CD8-positive, alpha-beta memory T cell (primary cell): ENCODE results near the gene DCBLD1. TPM values are rescaled to one million over a fixed set of nuclear protein-coding genes. Genes with fewer than 3 reads are reported as not detected.

Experiments used
- CTCF ChIA-PET: fragments of 350-600 bp; sonication (Branson Sonifier 250); formaldehyde crosslinking; loops from one replicate; lab custom pipeline; 2021; ENCODE audit warnings: antibody characterized with exemption; lab: Charles Lee
- POLR2A ChIA-PET: fragments of 350-600 bp; sonication (Branson Sonifier 250); formaldehyde crosslinking; loops from one replicate; lab custom pipeline; 2021; ENCODE audit warnings: antibody characterized with exemption; lab: Charles Lee
- DNase-seq, 5 donors: peaks; one replicate each; pipeline versions ENCODE4 v3.0.0 to v3.0.0-alpha.2; 2020 to 2022; ENCODE audit warnings: mixed read lengths in 1 of 5
- H3K27ac ChIP-seq: one replicate; pipeline ENCODE4 v1.7.0; 2013; ENCODE audit warnings: low read depth, mild to moderate bottlenecking, low read length, moderate library complexity
- H3K27me3 ChIP-seq: 2 replicates; pipeline ENCODE4 v1.7.0; 2013; ENCODE audit warnings: low read length, mild to moderate bottlenecking; ENCODE audit not compliant: insufficient read depth, poor library complexity, severe bottlenecking
- H3K36me3 ChIP-seq: 2 replicates; pipeline ENCODE4 v1.7.0; 2013; ENCODE audit warnings: mild to moderate bottlenecking, low read length, moderate library complexity; ENCODE audit not compliant: insufficient read depth
- H3K4me1 ChIP-seq: 2 replicates; pipeline ENCODE4 v1.7.0; 2013; ENCODE audit warnings: mild to moderate bottlenecking, low read length, moderate library complexity; ENCODE audit not compliant: insufficient read depth
- H3K4me3 ChIP-seq: 2 replicates; pipeline ENCODE4 v1.7.0; 2013; ENCODE audit warnings: mild to moderate bottlenecking, low read length
- H3K9me3 ChIP-seq: 2 replicates; pipeline ENCODE4 v1.7.0; 2013; ENCODE audit warnings: mild to moderate bottlenecking, low read length
- H3K27ac Mint-ChIP-seq, 8 donors: one replicate each; pipeline ENCODE4 v1.8.0; 2020 to 2021; ENCODE audit warnings: mixed read lengths in 8 of 8, mild to moderate bottlenecking in 6 of 8, inconsistent platforms in 3 of 8, moderate library complexity in 3 of 8
- H3K27me3 Mint-ChIP-seq, 2 donors: one replicate each; pipeline ENCODE4 v1.8.0; 2020 to 2021; ENCODE audit warnings: mixed read lengths in 2 of 2, mild to moderate bottlenecking in 1 of 2, moderate library complexity in 1 of 2
- H3K36me3 Mint-ChIP-seq, 3 donors: one replicate each; pipeline ENCODE4 v1.8.0; 2020 to 2021; ENCODE audit warnings: mixed read lengths in 3 of 3, inconsistent platforms in 1 of 3, mild to moderate bottlenecking in 1 of 3
- H3K4me1 Mint-ChIP-seq, 3 donors: one replicate each; pipeline ENCODE4 v1.8.0; 2020 to 2021; ENCODE audit warnings: mixed read lengths in 3 of 3, inconsistent platforms in 1 of 3, mild to moderate bottlenecking in 1 of 3
- H3K4me3 Mint-ChIP-seq, 7 donors: one replicate each; pipeline ENCODE4 v1.8.0; 2020 to 2021; ENCODE audit warnings: mixed read lengths in 7 of 7, mild to moderate bottlenecking in 6 of 7, moderate library complexity in 4 of 7, inconsistent platforms in 2 of 7
- H3K9me3 Mint-ChIP-seq, 5 donors: one replicate each; pipeline ENCODE4 v1.8.0; 2020 to 2022; ENCODE audit warnings: mixed read lengths in 5 of 5, mild to moderate bottlenecking in 3 of 5, moderate library complexity in 2 of 5, inconsistent platforms in 1 of 5
- polyA plus RNA-seq: library from polyadenylated mRNA; unstranded; fragments of 300-500 nt; fragmentation: Illumina TruSeq; gene quantifications from one replicate; pipeline ENCODE4 v1.2.3, GENCODE V29; 2021
- total RNA-seq, 2 experiments: library from RNA; stranded (reverse); gene quantifications; one replicate each; pipeline ENCODE4 v1.2.3, GENCODE V29; 2021

Gene DCBLD1
- total and polyA plus RNA-seq, 3 experiments from 2014 or later, result 3.3 to 4.8 (median 4.1) TPM

DNA sequence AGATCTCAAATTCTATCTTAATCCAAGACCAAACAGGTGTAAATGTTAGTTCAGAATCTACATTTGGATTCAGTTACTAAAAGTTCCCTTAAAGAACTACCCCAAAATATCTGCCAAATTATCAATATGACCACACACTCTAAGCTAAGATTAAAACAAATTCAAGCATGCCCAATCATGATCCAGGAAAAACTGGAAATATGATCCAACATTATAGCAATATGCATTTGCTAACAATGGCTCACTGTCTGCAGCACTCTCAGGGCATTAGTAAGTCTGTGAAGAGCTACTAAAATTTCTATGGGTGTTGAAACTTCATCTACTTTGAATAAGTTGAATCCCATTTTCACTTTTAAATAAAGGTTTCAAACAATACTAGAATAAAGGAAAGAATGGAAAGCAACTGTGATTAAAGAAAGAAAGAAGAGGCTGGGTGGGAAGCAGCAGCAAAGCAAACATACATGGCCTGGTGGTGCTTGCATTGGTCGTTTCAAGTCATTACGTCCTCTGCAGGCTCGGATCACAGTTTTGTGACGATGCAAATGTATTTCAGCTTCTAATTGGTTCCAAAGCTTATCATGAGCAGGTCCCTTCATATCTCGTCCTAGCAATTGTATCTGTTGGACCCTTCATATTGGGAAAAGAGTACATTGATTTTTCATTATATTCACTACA lies 90.7 kb downstream of the DCBLD1 start:
- CTCF ChIA-PET, result no interaction called here

DNA sequence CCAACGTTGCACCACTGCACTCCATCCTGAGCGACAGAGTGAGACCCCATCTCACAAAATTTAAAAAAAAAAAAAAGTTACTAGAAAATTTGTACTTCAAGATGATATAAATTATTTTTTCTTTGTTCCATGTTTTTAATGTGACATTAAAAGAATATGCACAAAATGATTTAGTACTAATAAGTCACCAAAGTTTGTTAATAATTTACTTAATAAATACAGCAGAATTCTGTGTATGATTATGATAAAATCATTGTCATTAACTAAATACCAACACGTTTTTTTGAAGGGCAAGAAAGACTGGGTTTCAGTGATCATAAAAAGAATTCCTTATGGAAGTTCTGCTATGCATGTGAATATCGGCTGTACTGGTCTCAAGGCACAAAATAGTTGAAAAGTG lies 91.7 kb downstream of the DCBLD1 start:
- peaks cover 8 to 14% (median 11%) of the 10 kb centered on the region in 3 donors for H3K4me1 Mint-ChIP-seq
- H3K9me3 Mint-ChIP-seq, result no peaks in the 10 kb centered on the region
- no peaks in the 10 kb centered on the region for H3K27me3 Mint-ChIP-seq
- ChIA-PET CTCF (no interaction called here), POLR2A (no interaction called here)
- DNase-seq, result no peak
- H3K36me3 ChIP-seq, result peaks cover 10% of the 10 kb centered on the region
- no peaks in the 10 kb centered on the region for H3K9me3 ChIP-seq
- H3K4me3 ChIP-seq, result no peak overlapping the region
- no peak overlapping the region for H3K27ac ChIP-seq
- H3K27me3 ChIP-seq, result no peaks in the 10 kb centered on the region
- no peak overlapping the region for H3K4me3 Mint-ChIP-seq
- peaks cover 0 to 61% (median 23%) of the 10 kb centered on the region in 3 donors for H3K36me3 Mint-ChIP-seq
- no peaks in the 10 kb centered on the region for H3K4me1 ChIP-seq
- H3K27ac Mint-ChIP-seq, result no peak overlapping the region

More for the DNA sequence above, 90.7 kb downstream of the DCBLD1 start:
- DNase-seq, result no peak
- no peak overlapping the region for H3K4me3 ChIP-seq
- no peaks in the 10 kb centered on the region for H3K4me1 ChIP-seq
- Mint-ChIP-seq H3K36me3 (peaks cover 0 to 65% (median 26%) of the 10 kb centered on the region in 3 donors), H3K4me3 (no peak overlapping the region), H3K4me1 (peaks cover 3 to 10% (median 8%) of the 10 kb centered on the region in 3 donors), H3K27me3 (no peaks in the 10 kb centered on the region), H3K9me3 (no peaks in the 10 kb centered on the region), H3K27ac (no peak overlapping the region)
- no peak overlapping the region for H3K27ac ChIP-seq
- no peaks in the 10 kb centered on the region for H3K9me3 ChIP-seq
- H3K36me3 ChIP-seq, result peaks cover 20% of the 10 kb centered on the region
- no peaks in the 10 kb centered on the region for H3K27me3 ChIP-seq
- POLR2A ChIA-PET, result no interaction called here

DNA sequence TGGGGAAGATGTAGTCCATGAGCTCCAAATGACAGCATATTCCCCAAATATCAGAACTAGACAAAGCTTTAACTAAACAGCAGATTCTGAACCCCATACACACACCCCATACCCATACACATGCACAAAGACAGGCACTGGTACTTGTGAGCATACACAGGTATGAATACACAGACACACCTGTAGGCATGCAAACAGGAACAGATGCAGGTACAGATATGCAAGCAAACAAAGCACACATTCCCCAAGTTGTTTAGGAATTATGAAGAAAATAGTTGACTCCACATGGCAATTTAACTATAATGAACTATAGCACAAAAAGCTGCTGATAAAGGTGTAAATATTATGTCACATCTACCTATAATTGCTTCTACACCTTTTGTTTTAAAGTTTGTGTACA lies 103.2 kb downstream of the DCBLD1 start:
- CTCF ChIA-PET, result interaction anchor here (2.9 kb wide), 1 partner anchor 17 kb away, joined by 9 read pairs; the partner anchor contains the start of gene GOPC

GRCh38 chr6:117590447-117590846 lies 108.0 kb downstream of the DCBLD1 start:
- Histone ChIP-seq H3K36me3 (no peaks in the 10 kb centered on the region), H3K9me3 (no peaks in the 10 kb centered on the region), H3K4me3 (no peak overlapping the region), H3K27ac (no peak overlapping the region), H3K27me3 (no peaks in the 10 kb centered on the region), H3K4me1 (peaks cover 4% of the 10 kb centered on the region)
- Mint-ChIP-seq H3K27ac (no peak overlapping the region), H3K9me3 (no peaks in the 10 kb centered on the region), H3K4me3 (no peak overlapping the region), H3K36me3 (peaks cover 0 to 18% (median 12%) of the 10 kb centered on the region in 3 donors), H3K4me1 (peaks cover 22 to 41% (median 33%) of the 10 kb centered on the region in 3 donors), H3K27me3 (no peaks in the 10 kb centered on the region)
- DNase-seq, result no peak
- ChIA-PET CTCF (no interaction called here), POLR2A (no interaction called here)

More for the DNA sequence above, 103.2 kb downstream of the DCBLD1 start:
- Histone ChIP-seq H3K4me1 (no peaks in the 10 kb centered on the region), H3K36me3 (no peaks in the 10 kb centered on the region), H3K4me3 (no peak overlapping the region), H3K27ac (no peak overlapping the region), H3K9me3 (no peaks in the 10 kb centered on the region), H3K27me3 (no peaks in the 10 kb centered on the region)
- peaks cover 43 to 74% (median 68%) of the 10 kb centered on the region in 3 donors for H3K4me1 Mint-ChIP-seq
- H3K36me3 Mint-ChIP-seq, result peaks cover 0 to 26% (median 22%) of the 10 kb centered on the region in 3 donors
- H3K27ac Mint-ChIP-seq, result peak overlapping the region in 3 of 8 donors; percentile 17 to 45 (median 38)
- DNase-seq, result no peak
- H3K9me3 Mint-ChIP-seq, result no peaks in the 10 kb centered on the region
- POLR2A ChIA-PET, result no interaction called here
- H3K27me3 Mint-ChIP-seq, result no peaks in the 10 kb centered on the region
- peak overlapping the region in 1 of 7 donors; percentile 9 for H3K4me3 Mint-ChIP-seq

- Histone ChIP-seq H3K9me3 (no peaks in the 10 kb centered on the region), H3K4me3 (no peak overlapping the region), H3K36me3 (no peaks in the 10 kb centered on the region), H3K27ac (no peak overlapping the region), H3K27me3 (no peaks in the 10 kb centered on the region), H3K4me1 (peaks cover 4% of the 10 kb centered on the region)
- no peak for DNase-seq
- peak overlapping the region in 2 of 8 donors; percentile 6 to 7 for H3K27ac Mint-ChIP-seq
- POLR2A ChIA-PET, result no interaction called here
- no peaks in the 10 kb centered on the region for H3K9me3 Mint-ChIP-seq
- H3K36me3 Mint-ChIP-seq, result peaks cover 0 to 24% (median 17%) of the 10 kb centered on the region in 3 donors
- CTCF ChIA-PET, result no interaction called here
- peaks cover 21 to 33% (median 26%) of the 10 kb centered on the region in 3 donors for H3K4me1 Mint-ChIP-seq
- H3K4me3 Mint-ChIP-seq, result no peak overlapping the region
- H3K27me3 Mint-ChIP-seq, result no peaks in the 10 kb centered on the region
Measured at GRCh38 chr6:117591405-117591804, 108.9 kb downstream of the DCBLD1 start.

DNA sequence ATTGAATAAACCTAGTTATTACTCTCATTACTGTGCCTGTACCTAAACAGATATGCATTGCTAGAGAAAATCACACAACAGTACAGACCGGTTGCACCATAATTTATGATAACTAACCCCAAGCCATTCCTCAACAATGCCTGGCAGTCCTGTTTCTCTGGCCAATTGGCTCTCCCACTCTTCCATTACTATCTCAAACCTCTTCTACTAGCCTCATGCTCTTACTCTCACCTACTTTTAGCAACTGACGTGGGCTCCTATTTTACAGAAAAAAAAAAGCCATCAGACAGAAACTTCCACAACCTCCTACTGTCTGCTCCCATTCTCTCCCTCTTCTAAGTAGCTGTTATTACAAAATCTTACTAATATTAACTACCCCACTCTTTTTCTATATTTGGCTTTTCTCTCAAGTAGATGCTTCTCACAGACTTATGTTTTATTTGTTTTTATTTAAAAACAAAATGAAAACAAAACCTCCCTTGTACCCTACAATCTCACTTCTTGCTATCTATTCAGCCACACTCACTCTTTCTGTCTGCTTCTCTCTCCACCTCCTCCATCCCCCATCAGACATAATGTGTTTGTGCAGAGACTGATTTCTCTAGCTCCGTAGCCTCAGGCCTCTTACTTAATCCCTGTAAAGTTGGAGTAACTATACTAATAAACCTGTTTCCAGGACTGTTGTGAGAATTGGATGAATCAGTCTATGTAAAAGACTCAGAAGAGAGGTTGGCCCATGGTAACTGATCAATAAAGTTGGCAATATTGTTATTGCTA lies 110.7 kb downstream of the DCBLD1 start:
- H3K36me3 ChIP-seq, result no peaks in the 10 kb centered on the region
- Mint-ChIP-seq H3K9me3 (no peaks in the 10 kb centered on the region), H3K4me3 (no peak overlapping the region), H3K4me1 (peaks cover 21 to 29% (median 24%) of the 10 kb centered on the region in 3 donors), H3K27ac (no peak overlapping the region), H3K27me3 (no peaks in the 10 kb centered on the region), H3K36me3 (peaks cover 5 to 38% (median 21%) of the 10 kb centered on the region in 3 donors)
- H3K27me3 ChIP-seq, result no peaks in the 10 kb centered on the region
- ChIA-PET CTCF (no interaction called here), POLR2A (no interaction called here)
- H3K4me1 ChIP-seq, result peaks cover 4% of the 10 kb centered on the region
- H3K4me3 ChIP-seq, result no peak overlapping the region
- no peak for DNase-seq
- no peaks in the 10 kb centered on the region for H3K9me3 ChIP-seq
- H3K27ac ChIP-seq, result no peak overlapping the region

DNA sequence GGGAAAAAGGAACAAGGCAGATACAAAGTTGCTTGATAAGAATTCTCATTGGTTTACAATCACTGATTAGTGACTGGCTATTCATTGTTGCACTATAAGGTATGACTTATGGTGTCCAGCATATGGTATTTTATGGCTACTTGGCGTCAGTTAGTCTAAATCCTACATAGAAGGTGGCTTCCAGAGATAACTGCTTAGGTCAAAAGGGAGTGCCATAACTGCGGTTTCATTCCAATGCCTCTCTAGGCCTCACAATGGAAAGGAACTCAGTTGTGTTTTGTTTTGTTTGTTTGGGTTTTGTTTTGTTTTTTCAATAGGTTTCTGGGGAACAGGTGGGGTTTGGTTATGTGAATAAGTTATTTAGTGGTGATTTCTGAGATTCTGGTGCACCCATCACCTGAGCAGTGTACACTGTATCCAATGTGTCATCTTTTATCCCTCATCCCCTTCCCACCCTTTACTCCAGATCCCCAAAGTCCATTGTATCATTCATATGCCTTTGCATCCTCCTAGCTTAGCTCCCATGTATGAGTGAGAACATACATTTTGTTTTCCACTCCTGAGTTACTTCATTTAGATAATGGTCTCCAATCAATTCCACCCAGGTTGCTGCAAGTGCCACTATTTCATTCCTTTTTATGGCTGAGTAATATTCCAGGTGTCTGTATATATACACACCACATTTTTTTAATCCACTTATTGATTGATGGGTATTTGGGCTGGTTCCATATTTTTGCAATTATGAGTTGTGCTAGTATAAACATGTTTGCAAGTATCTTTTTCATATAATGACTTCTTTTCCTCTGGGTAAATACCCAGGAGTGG lies 112.8 kb downstream of the DCBLD1 start:
- H3K4me1 Mint-ChIP-seq, result peaks cover 33 to 41% (median 35%) of the 10 kb centered on the region in 3 donors
- peaks cover 9 to 36% (median 18%) of the 10 kb centered on the region in 3 donors for H3K36me3 Mint-ChIP-seq
- H3K9me3 Mint-ChIP-seq, result no peaks in the 10 kb centered on the region
- POLR2A ChIA-PET, result no interaction called here
- H3K27ac Mint-ChIP-seq, result no peak overlapping the region
- no peaks in the 10 kb centered on the region for H3K27me3 Mint-ChIP-seq
- H3K4me3 ChIP-seq, result no peak overlapping the region
- H3K4me3 Mint-ChIP-seq, result no peak overlapping the region
- CTCF ChIA-PET, result interaction anchor here (1.0 kb wide), 1 partner anchor 11 kb away, joined by 3 read pairs; no protein-coding TSS in a partner anchor
- DNase-seq, result no peak
- H3K4me1 ChIP-seq, result peaks cover 21% of the 10 kb centered on the region
- no peaks in the 10 kb centered on the region for H3K27me3 ChIP-seq
- no peaks in the 10 kb centered on the region for H3K36me3 ChIP-seq
- no peaks in the 10 kb centered on the region for H3K9me3 ChIP-seq
- no peak overlapping the region for H3K27ac ChIP-seq
